Activated CD8-positive, alpha-beta memory T cell treated with anti-CD3 and anti-CD28 coated beads, Interleukin-2, amount 50 U/mL, for 4 hours (primary cell): ENCODE data around the gene TMCC2.
A peak's percentile ranks its signal among the peaks of the same experiment; 100 is the strongest.

ENCODE experiments used
- DNase-seq: peaks from one replicate; pipeline ENCODE4 v3.0.0-alpha.2; 2020

Gene TMCC2

GRCh38 chr1:205243350-205244191 lies 15.8 kb downstream of the TMCC2 start:
- DNase-seq, result no peak

GRCh38 chr1:205244384-205244783 lies 16.6 kb downstream of the TMCC2 start:
- no peak for DNase-seq

- no peak for DNase-seq
These were observed 17.4 kb downstream of the TMCC2 start for GRCh38 chr1:205245096-205245495.

DNA sequence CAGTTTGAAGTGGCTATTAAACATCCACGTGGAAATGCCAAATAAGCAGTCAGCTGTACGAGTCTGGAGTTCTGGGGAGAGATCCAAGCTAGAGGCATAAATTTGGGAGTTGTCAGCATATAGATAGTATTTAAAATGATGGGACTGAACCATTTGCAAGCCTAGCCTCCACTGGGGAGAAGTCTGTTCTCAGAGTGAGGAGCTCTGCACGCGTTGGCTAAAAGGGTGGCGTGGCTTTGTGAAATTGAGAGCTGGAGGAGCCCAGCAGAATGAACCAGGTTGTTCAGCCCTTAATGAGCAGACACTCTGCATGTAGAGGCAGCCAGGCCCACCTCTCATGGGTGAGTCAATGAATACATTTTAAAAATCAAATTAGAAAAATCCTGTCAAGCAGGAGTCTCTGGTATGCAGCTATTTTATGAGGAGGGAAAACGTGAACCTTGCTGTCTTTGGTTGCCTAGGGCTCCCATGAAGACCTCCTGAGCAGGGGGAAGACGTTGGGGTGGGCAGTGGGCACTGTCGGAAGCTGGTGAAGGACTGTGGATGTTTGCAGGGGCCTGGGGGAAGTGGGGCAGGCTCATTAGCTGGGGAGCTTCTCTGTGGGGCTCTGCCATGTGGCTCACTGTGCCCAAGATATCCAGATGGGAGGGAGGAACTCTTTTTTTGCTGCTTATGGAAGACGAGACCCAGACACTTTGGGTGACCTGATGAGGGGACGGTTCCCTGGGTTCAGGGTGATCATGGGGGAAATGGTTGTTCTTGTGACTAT lies 18.8 kb downstream of the TMCC2 start:
- DNase-seq, result no peak

GRCh38 chr1:205247130-205247921 lies 19.6 kb downstream of the TMCC2 start:
- no peak for DNase-seq

- no peak for DNase-seq
These were observed 21.3 kb downstream of the TMCC2 start for GRCh38 chr1:205248793-205249601.

DNA sequence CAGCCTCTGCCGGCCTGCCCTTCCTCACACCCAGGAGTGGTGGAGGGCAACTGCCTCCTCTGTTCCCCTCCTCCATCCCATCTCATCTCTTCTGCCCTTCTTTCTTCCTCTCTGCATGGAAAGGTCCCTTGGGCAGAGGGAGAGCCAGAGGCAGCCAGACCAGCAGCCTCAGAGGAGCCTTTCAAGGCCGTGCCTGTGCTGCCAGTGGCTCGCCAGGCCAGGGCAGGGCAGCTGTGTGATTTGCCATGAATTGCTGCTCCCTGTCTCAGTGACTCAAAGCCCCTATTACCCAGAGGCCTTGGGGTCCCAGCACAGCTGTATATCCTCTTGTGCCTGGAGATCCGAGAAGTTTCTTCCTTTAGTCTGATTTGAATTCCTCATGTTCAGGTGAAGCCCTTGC lies 21.9 kb downstream of the TMCC2 start:
- no peak for DNase-seq

GRCh38 chr1:205250699-205251098 lies 23.0 kb downstream of the TMCC2 start:
- no peak for DNase-seq

DNA sequence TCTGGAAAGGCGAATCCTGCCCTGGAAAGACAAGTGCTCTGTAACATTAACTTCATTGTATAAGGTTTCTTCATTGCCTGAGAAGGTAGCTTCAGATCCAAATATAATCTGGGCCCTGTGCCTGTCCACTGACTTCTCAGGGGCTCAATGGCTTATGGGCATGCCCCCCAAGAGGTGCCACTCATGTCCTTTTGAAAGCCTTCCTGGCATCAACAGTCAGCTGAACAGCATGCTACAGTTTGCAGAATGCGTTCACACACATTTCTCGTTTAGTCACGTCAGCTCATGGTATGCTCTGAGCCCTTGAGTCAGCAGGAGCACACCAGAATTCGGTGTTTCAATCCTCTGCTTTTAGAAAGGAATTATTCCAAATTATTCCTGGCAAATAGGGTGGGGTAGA lies 23.8 kb downstream of the TMCC2 start:
- no peak for DNase-seq

DNA sequence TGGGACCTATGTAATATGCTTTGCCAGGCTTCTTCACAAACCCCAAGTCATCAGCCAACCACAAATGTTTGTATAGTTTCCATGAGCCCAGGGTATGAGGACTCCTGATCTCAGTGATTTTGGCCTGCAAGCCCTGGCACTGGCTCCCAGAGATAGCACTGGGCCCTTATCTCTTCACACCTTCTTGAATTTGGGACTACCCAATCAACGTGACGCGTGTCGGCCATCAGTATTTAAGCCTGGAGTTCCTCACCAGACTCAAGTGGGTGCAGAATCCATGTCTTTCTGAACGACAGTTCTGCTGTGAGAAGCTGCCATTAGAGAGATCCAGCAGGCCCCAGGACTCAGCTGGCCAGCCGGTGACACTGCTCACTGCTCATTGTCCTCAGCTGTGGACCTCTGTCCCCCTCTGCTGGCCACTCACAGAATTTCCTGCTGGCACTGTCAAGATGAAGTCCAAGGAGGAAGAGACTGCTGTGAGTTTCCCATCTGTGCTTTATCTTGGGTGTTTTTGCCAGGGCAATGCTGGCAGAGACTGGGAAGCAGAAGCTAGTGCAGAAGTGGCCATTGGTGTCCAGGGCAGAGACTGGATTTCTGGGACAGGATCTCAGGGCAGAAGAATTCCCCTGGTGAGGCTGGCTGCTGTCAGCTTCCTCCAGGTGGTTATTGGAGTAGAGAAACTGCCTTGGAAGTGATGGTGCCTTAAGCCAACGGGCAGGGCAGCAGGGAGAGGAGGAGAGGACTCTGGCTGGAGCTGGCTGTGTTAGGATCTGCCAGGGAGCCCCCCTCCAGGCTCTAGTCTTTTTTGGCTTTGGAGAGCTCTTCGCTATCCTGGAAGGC lies 28.4 kb downstream of the TMCC2 start:
- DNase-seq, result peak; percentile 88

DNA sequence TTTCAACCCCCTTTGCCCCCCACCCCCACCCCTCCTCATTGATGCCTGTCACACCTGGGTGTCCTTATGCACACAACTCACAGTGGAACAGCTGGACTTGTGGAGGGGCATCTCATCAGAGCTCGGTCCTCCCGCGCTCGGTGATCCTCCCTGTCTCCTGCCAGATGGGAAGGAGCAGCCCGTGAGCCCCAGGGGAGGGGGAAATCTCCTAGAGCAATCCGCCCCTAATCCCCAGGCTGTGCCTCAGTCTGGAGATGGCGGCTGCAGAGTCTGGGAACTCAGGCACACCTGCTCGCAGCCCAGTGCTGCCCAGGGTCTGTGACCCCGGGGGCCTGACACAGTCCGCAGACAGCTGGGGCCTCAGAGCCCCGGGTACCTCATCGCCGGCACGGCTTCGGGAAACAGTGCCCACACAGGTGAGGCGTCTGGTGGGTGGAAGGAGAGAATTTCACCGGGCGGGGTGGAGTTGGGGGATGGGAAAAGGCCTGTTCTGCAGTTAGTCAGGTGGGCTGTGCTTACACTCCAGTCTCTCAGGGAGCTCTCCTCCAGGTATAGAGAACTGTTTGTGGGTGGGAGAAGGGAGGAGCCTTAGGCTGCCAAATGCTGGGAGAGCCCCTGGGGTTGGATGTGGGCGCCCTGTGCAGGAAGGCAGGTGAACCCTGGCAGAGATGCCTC lies 29.3 kb downstream of the TMCC2 start:
- no peak for DNase-seq

DNA sequence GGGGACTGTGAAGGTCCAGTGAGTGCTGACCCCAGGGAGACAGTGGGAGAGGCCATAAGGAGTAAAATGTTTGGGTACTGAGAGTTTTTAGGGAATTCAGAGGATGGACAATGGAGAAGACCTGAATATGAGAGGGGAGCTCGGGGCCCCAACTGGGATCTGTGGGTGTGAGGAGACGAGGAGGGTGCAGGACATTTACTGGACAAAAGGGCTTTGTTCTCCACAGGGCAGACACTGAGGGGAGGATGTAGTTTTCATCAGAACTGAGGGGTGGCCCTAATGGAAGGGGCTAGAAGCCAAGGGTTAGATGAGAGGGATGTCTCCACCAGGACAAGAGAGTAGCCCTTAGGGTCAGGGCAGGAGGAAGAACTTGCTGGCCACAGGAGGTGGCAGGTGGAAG lies 30.0 kb downstream of the TMCC2 start:
- no peak for DNase-seq

DNA sequence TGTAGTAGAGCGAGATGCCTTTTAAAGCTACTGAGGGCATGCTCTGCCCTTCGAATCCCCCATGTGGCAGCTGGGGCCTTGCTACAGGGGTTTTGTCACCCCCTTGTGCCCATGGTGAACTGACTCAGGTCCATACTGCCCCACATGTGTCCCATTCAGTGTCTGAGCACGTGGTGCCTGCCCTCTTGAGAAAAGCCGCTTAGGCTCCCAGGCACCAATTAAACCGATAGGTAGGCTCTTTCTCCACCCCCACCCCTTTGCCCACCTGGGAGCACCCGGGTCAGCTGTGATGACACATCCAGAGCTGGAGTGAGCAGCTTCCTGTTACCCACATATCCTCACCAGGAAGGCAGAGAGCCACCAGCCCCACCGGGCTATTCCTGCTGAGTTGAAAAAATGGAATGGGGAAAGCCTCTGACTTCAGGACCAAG lies 30.5 kb downstream of the TMCC2 start:
- no peak for DNase-seq

DNA sequence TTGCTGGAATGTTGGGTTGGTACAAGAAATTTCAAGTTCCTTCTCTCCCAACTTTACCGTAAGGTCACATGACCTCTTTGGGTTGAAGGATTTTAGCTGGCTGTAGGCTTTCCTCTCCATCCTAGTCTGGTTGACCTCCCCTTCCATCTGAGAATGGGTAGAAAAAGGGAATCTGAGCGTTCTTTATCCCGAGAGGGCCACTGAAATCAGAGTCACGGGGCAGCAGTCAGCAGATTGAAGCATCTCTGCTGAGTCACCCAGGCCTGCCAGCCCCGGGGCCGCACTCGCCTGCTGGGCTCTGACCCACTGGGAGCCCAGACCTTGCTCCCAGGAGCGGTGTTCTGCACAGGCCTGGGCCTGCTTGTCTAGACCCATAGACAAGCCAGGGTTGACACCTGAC lies 31.0 kb downstream of the TMCC2 start:
- DNase-seq, result no peak

- DNase-seq, result no peak
These were observed 31.6 kb downstream of the TMCC2 start for GRCh38 chr1:205259324-205259832.

GRCh38 chr1:205259998-205260397 lies 32.3 kb downstream of the TMCC2 start:
- no peak for DNase-seq

DNA sequence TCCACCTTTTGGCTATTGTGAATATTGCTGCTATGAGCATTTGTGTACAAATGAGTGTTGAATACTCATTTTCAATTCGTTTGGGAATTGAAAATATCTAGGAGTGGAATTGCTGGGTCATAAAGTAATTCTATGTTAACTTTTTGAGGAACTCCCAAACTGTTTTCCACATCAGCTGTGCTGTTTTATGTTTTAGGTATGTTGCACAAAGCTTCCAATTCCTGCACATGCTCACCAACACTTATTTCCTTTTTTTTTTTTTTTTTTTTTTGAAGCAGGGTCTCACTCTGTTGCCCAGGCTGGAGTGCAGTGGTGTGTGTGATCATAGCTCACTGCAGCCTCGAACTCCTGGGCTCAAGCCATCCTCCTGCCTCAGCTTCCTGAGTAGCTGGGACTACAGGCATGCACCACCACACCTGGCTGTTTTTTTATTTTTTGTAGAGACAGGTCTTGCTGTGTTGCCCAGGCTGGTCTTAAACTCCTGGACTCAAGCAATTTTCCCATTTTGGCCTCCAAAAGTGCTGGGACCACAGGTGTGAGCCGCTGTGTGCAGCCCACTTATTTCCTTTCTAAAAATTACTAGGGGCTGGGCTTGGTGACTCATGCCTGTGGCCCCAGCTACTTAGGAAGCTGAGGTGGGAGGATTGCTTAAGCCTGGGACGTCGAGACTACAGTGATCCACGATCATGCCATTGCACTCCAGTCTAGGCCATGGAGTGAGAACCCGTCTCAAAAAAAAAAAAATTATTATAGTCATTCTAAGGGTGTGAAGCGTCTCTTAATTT lies 33.4 kb downstream of the TMCC2 start:
- DNase-seq, result no peak

- DNase-seq, result no peak
These were observed 34.4 kb downstream of the TMCC2 start for GRCh38 chr1:205261946-205262691.

GRCh38 chr1:205262731-205263171 lies 35.0 kb downstream of the TMCC2 start:
- no peak for DNase-seq
